ENCODE data around the gene TSHZ2.
"Not testable (repeated sequence)": the region's sequence is repeated elsewhere in the genome, so short reads cannot be mapped to it uniquely, and the experiment has no call there.

The TSHZ2 gene

GRCh38 chr20:53296025-53296424 lies 323.9 kb downstream of the TSHZ2 start:
- DNase-seq: no peak

DNA sequence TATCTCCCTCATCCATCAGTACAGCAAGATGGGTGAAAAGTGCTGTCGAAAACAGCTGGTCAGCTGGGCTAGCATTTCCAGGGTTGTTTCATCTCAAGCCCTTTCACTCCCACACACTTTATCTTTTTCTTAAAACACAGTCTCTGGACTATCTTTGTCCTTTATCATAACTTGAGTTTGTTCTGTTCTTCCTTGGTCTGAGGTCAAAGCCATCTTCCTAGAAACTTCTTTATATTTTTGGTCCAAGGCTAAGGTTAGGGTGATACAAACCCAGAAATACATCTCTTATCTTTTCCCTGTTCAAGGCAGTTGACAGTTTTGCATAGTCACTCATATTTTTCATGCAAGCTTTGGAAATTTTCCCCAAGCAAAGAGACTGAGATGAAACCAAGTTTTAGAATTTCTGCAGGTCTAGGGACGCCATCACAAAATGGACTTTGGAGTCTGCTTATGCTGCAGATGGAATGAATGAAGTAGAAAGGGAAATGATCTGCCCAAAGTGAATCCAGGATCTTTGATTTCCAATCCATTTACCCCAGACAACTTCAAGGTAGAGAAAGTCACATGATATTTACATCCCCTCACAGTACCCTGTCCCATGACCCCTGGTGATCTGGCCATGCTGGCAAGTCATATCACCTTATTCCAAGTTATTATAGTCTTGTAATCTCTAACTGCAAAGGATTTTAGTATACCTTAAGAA lies 324.4 kb downstream of the TSHZ2 start:
- DNase-seq: no peak

- no peak for DNase-seq
Observed at GRCh38 chr20:53297154-53297529, 325.0 kb downstream of the TSHZ2 start.

DNA sequence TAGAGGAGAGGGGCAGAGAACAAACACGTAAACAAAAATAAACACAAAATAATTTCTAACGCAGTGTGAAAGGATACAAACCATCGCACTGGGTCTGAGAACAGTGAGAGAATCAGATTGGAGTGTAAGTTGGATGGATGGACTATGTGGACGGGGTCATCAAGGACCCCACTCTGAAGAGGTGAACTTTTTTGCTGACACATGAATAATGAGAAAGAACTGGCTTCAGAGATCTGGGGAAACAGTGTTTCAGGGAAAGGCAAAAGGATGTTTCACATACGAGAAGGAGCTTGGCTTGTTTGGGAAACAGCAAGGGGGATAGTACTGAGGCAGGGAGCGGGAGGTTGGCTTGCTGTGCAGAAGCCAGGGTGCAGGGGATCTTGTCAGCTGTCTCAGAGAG lies 326.1 kb downstream of the TSHZ2 start:
- DNase-seq: no peak

DNA sequence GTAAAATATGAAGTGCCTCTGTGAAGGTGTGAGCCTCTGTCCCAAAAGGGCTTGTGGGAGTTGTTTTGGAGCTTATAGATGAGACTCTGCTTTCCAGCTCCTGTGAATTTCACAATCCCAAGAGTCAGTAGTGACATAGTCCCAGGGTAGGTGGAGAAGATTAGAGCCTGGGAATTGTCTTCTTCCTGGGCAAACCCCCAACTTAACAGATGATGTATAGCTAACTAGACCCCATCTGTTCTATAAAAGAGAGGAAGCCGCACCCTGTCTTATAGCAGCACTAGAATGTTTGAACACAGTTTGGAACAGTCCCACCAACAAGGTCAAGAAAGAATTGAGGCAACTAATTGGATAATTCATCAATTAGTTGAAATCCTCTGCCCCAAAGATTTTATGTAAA lies 326.8 kb downstream of the TSHZ2 start:
- no peak for DNase-seq

- no peak for DNase-seq
Observed at GRCh38 chr20:53299831-53300230, 327.7 kb downstream of the TSHZ2 start.

DNA sequence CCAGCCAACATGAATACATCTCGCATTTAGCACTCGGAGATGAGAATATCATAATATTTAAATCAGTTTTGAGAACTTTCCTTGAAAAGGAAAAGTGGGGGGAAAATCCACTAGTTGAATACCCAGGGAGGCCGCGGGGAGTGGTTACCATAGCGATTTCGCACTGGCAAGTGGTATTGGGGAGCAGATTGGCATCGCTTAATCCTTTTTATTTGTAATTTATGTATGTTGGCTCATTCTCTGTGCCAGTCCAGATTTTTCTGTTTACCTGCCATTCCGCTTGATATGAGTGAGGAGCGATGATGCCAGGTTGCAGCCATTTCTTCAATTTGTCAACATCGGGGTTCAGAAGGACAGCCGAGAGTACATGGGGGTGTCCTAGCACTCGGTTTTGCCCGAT lies 329.7 kb downstream of the TSHZ2 start:
- DNase-seq: no peak

GRCh38 chr20:53302695-53303412 lies 330.7 kb downstream of the TSHZ2 start:
- no peak for DNase-seq

- no peak for DNase-seq
Observed at GRCh38 chr20:53303413-53303760, 331.2 kb downstream of the TSHZ2 start.

- no peak for DNase-seq
Observed at GRCh38 chr20:53304146-53304545, 332.0 kb downstream of the TSHZ2 start.

GRCh38 chr20:53306192-53306805 lies 334.1 kb downstream of the TSHZ2 start:
- no peak for DNase-seq

- DNase-seq: no peak
Observed at GRCh38 chr20:53307964-53308597, 335.9 kb downstream of the TSHZ2 start.

DNA sequence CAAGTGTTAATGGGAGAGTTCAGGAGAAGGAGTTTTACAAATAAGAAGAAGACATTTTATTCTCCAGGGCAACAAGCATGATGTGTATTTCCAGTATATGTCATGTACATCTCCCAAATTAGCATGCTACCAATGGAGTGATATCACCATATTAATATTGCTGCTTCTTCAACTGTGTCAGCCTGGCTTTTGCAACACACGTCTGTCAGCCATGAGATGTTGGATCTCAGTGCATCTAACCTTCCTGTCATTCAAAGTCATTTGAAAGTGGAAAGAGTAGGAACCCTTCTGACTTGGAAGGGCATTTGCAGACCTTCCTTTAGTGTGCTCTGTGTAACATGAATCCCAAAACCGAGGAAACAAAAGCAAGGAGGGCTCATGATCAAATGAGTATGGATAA lies 337.4 kb downstream of the TSHZ2 start:
- no peak for DNase-seq

DNA sequence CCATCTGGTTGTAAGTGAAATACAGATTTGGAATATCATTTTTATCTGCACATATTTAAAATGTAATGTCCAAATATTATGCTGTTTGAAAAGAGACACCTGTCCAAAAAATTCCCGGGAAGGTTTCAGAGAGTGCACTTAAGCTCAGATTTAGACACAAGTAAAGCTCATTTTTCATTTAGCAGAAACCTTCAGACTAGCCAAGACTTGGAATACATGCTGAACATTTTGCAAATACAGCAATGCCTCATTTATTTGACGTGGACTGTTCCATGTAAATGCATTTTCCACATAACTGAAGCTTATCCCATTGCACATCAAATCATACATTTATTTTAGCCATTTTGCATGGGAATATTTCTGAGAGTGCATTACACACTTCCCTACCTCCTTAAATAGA lies 340.8 kb downstream of the TSHZ2 start:
- DNase-seq: no peak

GRCh38 chr20:53316206-53316937 lies 344.2 kb downstream of the TSHZ2 start:
- no peak for DNase-seq

DNA sequence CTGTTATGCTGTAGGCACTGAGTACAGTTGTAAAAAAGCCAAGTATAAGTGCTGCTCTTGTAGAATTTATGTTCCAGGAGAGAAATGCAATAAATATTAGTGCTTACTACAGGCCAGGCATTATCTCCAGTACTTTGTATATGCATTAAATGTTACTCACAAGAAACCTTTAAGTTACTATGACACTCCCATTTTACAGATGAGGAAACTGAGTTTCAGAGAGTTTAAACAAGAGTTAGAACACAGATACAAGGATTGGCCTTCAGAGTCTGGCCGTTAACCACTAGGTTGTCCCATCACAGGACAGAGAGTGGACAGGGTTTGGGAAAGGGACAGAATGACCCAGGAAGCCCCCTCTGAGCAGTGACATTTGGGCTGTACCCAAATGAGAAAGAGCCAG lies 347.0 kb downstream of the TSHZ2 start:
- DNase-seq: no peak

- DNase-seq: no peak
Observed at GRCh38 chr20:53319716-53320115, 347.6 kb downstream of the TSHZ2 start.

DNA sequence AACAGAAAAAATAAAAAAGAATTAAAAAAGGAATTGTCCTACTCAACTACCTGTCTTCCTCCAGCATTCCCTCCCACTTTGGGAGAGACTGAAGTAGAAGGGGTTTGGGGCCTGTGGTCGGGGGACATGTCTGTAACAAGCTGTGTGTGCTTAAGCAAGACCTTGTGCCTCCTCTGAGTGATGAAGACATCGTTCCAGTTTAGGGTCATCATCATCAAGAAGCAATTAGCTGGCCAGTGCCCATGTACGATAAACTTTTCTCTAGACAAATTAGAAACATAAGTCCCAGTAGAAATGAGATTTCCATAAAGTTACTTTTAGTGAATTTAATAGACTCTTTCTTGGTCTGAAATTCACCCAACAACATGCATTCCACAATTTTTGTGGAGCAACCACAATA lies 348.5 kb downstream of the TSHZ2 start:
- no peak for DNase-seq

DNA sequence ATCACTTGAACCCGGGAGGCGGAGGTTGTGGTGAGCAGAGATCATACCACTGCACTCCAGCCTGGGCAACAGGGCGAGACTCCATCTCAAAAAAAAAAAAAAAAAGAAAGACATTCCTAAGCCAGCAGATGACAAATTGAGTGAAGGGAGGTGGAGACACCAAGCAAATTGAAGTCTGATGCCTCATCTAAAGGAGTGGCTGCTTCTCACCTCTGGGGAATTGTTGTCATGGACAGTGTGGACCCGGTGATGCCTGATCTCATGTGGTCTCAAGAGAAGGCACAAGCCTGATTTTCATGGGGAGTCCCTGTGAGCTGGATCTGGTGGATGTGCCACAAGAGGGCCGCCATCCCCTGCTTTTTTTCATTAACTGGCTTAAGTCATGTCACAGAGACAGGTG lies 349.4 kb downstream of the TSHZ2 start:
- DNase-seq: no peak

DNA sequence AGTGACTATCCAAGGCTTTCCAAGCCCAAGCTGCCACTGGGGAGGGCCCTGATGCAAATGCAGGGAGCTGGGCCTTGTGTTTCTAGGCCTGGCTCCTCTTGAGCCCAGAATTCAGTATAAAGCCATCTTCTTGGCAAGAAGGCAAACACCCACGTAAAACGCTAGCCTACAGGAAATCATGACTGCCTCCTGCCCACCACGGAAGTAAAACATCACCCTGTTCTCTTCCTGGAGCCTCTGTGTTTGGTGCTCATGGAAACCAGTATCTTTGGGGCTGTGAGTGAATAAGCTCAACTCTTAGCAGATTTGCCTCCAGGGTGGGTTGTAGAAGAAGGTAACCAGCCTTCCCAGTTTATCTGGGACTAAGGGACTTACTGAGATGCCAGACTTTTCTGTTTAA lies 350.5 kb downstream of the TSHZ2 start:
- DNase-seq: no peak

DNA sequence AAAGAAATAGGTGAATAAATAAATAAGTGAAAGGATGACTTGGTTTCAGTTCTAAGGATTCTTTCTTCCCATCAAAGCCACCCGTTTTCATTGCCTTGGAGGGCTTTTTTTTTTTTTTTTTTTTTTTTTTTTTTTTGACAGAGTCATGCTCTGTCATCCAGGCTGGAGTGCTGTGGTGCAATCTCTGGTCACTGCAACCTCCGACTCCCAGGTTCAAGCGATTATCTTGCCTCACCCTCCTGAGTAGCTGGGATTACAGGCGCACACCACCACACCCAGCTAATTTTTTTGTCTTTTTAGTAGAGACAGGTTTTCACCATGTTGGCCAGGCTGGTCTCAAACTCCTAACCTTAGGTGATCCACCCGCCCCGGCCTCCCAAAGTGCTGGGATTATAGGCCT lies 351.3 kb downstream of the TSHZ2 start:
- not testable (repeated sequence) for DNase-seq

- DNase-seq: no peak
Observed at GRCh38 chr20:53324816-53325215, 352.7 kb downstream of the TSHZ2 start.

GRCh38 chr20:53328961-53329360 lies 356.8 kb downstream of the TSHZ2 start:
- no peak for DNase-seq
